Activated naive CD8-positive, alpha-beta T cell treated with anti-CD3 and anti-CD28 coated beads, Interleukin-2, amount 10 ng/mL, durations not matched to agents 7 days and 5 days (primary cell): ENCODE results near the gene ITPR3. TPM values are rescaled to one million over a fixed set of nuclear protein-coding genes. Genes with fewer than 3 reads are reported as not detected.
A peak's percentile ranks its signal among the peaks of the same experiment; 100 is the strongest.

Source experiments
- ATAC-seq: fragments of 150-1000 bp; cut with Tn5 transposase; one replicate; pipeline ENCODE4 v1.10.0; 2021; ENCODE audit warnings: low read depth, moderate library complexity
- POLR2A ChIA-PET: fragments of 350-600 bp; sonication (Branson Sonifier 250); formaldehyde crosslinking; loops from one replicate; lab custom pipeline; 2021; ENCODE audit warnings: antibody characterized with exemption; lab: Charles Lee
- DNase-seq: peaks from one replicate; pipeline ENCODE4 v3.0.0; 2021
- H3K27ac Mint-ChIP-seq: one replicate; pipeline ENCODE4 v1.8.0; 2022; ENCODE audit warnings: mild to moderate bottlenecking, mixed read lengths
- H3K27me3 Mint-ChIP-seq: one replicate; pipeline ENCODE4 v1.8.0; 2022; ENCODE audit warnings: mild to moderate bottlenecking, moderate library complexity, mixed read lengths
- H3K36me3 Mint-ChIP-seq: one replicate; pipeline ENCODE4 v1.8.0; 2021; ENCODE audit warnings: mild to moderate bottlenecking, mixed read lengths
- H3K4me1 Mint-ChIP-seq: one replicate; pipeline ENCODE4 v1.8.0; 2021; ENCODE audit warnings: mixed read lengths
- H3K4me3 Mint-ChIP-seq: one replicate; pipeline ENCODE4 v1.8.0; 2022; ENCODE audit warnings: mild to moderate bottlenecking, moderate library complexity, mixed read lengths
- H3K9me3 Mint-ChIP-seq: one replicate; pipeline ENCODE4 v1.8.0; 2021; ENCODE audit warnings: mixed read lengths
- total RNA-seq, 2 experiments: library from RNA; stranded (reverse); gene quantifications; one replicate each; pipeline ENCODE4 v1.2.3, GENCODE V29; 2021

ITPR3 gene
- total RNA-seq, 2 experiments from 2014 or later, result 61.4 to 61.8 TPM

- Mint-ChIP-seq H3K36me3 (peaks cover 16% of the 10 kb centered on the region), H3K9me3 (no peaks in the 10 kb centered on the region), H3K27me3 (no peaks in the 10 kb centered on the region), H3K27ac (no peak overlapping the region), H3K4me3 (no peak overlapping the region), H3K4me1 (peaks cover 10% of the 10 kb centered on the region)
- ATAC-seq, result no peak
- POLR2A ChIA-PET, result no interaction called here
- no peak for DNase-seq
These were observed 63.9 kb downstream of the ITPR3 start for GRCh38 chr6:33684983-33685382.

DNA sequence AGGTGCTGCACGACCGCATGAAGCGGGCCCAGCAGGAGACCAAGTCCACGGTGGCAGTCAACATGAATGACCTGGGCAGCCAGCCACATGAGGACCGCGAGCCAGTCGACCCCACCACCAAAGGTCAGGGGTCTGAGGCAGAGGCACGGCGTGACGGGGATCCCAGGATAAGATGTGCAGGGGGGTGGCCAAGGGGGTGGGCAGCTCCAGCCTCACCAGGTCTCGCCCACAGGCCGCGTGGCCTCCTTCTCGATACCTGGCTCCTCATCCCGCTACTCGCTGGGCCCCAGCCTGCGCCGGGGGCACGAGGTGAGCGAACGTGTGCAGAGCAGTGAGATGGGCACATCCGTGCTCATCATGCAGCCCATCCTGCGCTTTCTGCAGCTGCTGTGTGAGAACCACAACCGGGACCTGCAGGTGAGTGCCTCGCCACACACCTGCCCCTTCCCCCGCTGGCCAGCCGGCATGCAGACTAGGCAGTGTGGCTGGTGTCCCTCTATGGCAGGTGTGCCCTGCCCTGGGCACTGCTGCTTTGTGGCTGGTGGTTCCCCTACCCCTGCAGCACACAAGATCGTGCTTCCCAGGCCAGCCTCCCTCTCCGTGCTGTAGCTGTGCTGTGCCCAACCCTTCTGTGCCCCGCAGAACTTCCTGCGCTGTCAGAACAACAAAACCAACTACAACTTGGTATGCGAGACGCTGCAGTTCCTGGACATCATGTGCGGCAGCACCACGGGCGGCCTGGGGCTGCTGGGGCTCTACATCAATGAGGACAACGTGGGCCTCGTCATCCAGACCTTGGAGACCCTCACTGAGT is 64.5 kb downstream of the ITPR3 start:
- POLR2A ChIA-PET, result no interaction called here
- Mint-ChIP-seq H3K27ac (no peak overlapping the region), H3K4me1 (peaks cover 10% of the 10 kb centered on the region), H3K4me3 (no peak overlapping the region), H3K27me3 (no peaks in the 10 kb centered on the region), H3K9me3 (no peaks in the 10 kb centered on the region), H3K36me3 (peaks cover 16% of the 10 kb centered on the region)
- ATAC-seq (no peak), DNase-seq (no peak)

- Mint-ChIP-seq H3K9me3 (no peaks in the 10 kb centered on the region), H3K27me3 (no peaks in the 10 kb centered on the region), H3K36me3 (peaks cover 16% of the 10 kb centered on the region), H3K4me3 (no peak overlapping the region), H3K27ac (no peak overlapping the region), H3K4me1 (peaks cover 16% of the 10 kb centered on the region)
- no peak for DNase-seq
- POLR2A ChIA-PET, result no interaction called here
- ATAC-seq, result no peak
These were observed 65.3 kb downstream of the ITPR3 start for GRCh38 chr6:33686225-33686924.

DNA sequence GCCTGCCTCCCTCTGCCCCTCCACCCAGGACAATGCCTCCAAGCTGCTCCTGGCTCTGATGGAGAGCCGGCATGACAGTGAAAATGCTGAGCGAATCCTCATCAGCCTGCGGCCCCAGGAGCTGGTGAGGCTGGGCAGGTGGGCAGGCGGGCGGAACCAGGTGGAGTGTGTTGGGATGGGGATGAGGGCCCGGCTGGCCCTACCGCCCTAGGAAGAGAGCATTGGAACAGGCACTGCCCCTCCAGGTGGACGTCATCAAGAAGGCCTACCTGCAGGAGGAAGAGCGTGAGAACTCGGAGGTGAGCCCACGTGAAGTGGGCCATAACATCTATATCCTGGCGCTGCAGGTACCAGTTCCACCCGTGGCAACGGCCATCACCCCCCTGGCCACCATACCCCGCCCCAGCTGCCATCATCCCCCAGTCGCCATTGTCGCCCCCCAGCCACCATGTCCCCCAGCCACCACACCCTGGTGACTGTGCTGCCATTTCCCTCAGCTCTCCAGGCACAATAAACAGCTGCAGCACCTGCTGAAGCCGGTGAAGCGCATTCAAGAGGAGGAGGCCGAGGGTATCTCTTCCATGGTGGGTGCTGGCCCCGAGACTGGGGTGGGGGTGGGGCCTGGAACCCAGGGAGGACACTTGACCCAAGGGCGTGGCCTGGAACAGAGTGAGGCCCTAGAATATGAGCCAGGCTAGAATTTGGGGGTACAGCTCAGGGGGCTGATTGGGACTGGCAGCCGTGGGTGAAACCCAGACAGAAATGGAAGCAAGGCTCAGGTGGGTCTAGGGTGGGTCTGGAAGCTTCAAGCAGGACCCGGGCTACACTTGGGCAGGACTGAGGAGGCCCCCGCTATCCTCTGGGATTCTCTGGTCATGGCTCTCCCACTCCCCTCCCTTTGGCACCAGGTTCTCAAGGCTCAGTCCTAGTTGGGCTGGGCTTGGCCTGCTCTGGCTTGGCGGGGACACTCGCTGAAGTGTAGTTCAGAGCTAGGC is 66.2 kb downstream of the ITPR3 start:
- DNase-seq, result no peak
- no peaks in the 10 kb centered on the region for H3K27me3 Mint-ChIP-seq
- peaks cover 22% of the 10 kb centered on the region for H3K4me1 Mint-ChIP-seq
- H3K27ac Mint-ChIP-seq, result no peak overlapping the region
- POLR2A ChIA-PET, result no interaction called here
- no peak for ATAC-seq
- H3K4me3 Mint-ChIP-seq, result no peak overlapping the region
- H3K9me3 Mint-ChIP-seq, result no peaks in the 10 kb centered on the region
- peaks cover 21% of the 10 kb centered on the region for H3K36me3 Mint-ChIP-seq

GRCh38 chr6:33688006-33688405 is 66.9 kb downstream of the ITPR3 start:
- Mint-ChIP-seq H3K9me3 (no peaks in the 10 kb centered on the region), H3K4me1 (peaks cover 26% of the 10 kb centered on the region), H3K36me3 (peaks cover 25% of the 10 kb centered on the region), H3K4me3 (no peak overlapping the region), H3K27me3 (no peaks in the 10 kb centered on the region), H3K27ac (no peak overlapping the region)
- DNase-seq (no peak), ATAC-seq (no peak)
- POLR2A ChIA-PET, result no interaction called here

DNA sequence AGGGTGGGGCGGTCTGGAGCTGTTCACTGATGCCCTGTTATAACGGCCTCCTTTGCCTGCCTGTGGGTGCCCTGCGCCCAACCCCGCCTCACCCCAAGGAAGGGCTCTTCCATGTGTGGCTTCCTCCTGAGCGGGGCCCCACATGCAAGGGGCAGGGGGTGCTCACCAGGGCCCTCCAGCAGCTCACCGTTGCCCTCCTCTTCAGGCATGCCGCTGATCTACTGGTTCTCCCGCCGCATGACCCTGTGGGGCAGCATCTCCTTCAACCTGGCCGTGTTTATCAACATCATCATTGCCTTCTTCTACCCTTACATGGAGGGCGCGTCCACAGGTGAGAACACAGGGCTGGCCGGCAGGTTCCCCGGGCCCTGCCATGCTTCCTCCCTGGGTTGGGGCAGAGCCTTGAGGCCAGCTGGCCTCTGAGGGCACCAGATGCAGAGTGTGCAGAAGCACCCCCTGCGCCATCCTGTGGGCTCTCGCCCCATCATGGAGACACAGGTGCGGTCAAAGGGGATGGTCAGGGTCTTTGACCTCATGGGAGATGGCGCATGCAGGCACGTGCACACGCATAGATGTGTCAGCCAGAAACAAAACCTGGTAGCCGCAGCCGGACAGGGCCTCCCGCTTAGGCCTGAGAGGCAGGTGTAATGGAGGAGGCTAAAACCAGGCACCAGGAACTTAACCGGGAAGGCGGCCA is 67.5 kb downstream of the ITPR3 start:
- no peaks in the 10 kb centered on the region for H3K27me3 Mint-ChIP-seq
- H3K4me3 Mint-ChIP-seq, result no peak overlapping the region
- DNase-seq (no peak), ATAC-seq (no peak)
- H3K27ac Mint-ChIP-seq, result no peak overlapping the region
- peaks cover 25% of the 10 kb centered on the region for H3K36me3 Mint-ChIP-seq
- peaks cover 26% of the 10 kb centered on the region for H3K4me1 Mint-ChIP-seq
- POLR2A ChIA-PET, result no interaction called here
- H3K9me3 Mint-ChIP-seq, result no peaks in the 10 kb centered on the region

DNA sequence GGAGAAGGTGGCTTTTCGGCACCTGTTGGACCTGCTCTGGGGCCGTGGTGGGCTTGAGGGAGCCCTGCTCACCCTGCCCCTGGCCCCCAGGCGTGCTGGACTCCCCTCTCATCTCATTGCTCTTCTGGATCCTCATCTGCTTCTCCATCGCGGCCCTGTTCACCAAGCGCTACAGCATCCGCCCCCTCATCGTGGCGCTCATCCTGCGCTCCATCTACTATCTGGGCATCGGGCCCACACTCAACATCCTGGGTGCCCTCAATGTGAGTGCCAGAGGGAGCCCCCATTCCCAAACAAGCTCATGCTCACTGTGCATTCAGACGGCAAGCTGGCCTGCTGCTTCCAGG is 68.0 kb downstream of the ITPR3 start:
- no peaks in the 10 kb centered on the region for H3K27me3 Mint-ChIP-seq
- H3K27ac Mint-ChIP-seq, result no peak overlapping the region
- ATAC-seq (no peak), DNase-seq (no peak)
- POLR2A ChIA-PET, result interaction anchor here (0.8 kb wide), 1 partner anchor 540 kb away, joined by 3 read pairs; no protein-coding TSS in a partner anchor
- peaks cover 28% of the 10 kb centered on the region for H3K4me1 Mint-ChIP-seq
- no peak overlapping the region for H3K4me3 Mint-ChIP-seq
- peaks cover 27% of the 10 kb centered on the region for H3K36me3 Mint-ChIP-seq
- no peaks in the 10 kb centered on the region for H3K9me3 Mint-ChIP-seq

DNA sequence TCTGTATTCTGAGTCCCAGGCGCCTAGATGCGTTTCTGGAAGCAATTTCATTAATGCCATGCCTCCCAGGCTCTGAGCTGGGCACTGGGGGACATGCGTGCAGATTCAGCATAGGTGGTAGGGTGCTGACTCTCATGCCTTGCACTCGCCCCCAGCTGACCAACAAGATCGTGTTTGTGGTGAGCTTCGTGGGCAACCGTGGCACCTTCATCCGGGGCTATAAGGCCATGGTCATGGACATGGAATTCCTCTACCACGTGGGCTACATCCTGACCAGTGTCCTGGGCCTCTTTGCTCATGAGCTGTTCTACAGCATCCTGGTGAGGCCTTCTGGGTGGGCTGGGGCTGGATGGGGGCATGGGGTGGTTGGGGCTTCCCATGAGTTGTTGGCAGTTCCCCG is 68.8 kb downstream of the ITPR3 start:
- ATAC-seq (no peak), DNase-seq (no peak)
- H3K27me3 Mint-ChIP-seq, result no peaks in the 10 kb centered on the region
- H3K4me1 Mint-ChIP-seq, result peaks cover 35% of the 10 kb centered on the region
- POLR2A ChIA-PET, result interaction anchor here (0.8 kb wide), 1 partner anchor 539 kb away, joined by 3 read pairs; no protein-coding TSS in a partner anchor
- H3K9me3 Mint-ChIP-seq, result no peaks in the 10 kb centered on the region
- H3K27ac Mint-ChIP-seq, result no peak overlapping the region
- H3K4me3 Mint-ChIP-seq, result no peak overlapping the region
- H3K36me3 Mint-ChIP-seq, result peaks cover 30% of the 10 kb centered on the region

- Mint-ChIP-seq H3K27me3 (no peaks in the 10 kb centered on the region), H3K9me3 (no peaks in the 10 kb centered on the region), H3K27ac (no peak overlapping the region), H3K4me3 (no peak overlapping the region), H3K36me3 (peaks cover 28% of the 10 kb centered on the region), H3K4me1 (peaks cover 39% of the 10 kb centered on the region)
- no peak for ATAC-seq
- POLR2A ChIA-PET, result no interaction called here
- no peak for DNase-seq
These were observed 69.6 kb downstream of the ITPR3 start for GRCh38 chr6:33690766-33691165.

DNA sequence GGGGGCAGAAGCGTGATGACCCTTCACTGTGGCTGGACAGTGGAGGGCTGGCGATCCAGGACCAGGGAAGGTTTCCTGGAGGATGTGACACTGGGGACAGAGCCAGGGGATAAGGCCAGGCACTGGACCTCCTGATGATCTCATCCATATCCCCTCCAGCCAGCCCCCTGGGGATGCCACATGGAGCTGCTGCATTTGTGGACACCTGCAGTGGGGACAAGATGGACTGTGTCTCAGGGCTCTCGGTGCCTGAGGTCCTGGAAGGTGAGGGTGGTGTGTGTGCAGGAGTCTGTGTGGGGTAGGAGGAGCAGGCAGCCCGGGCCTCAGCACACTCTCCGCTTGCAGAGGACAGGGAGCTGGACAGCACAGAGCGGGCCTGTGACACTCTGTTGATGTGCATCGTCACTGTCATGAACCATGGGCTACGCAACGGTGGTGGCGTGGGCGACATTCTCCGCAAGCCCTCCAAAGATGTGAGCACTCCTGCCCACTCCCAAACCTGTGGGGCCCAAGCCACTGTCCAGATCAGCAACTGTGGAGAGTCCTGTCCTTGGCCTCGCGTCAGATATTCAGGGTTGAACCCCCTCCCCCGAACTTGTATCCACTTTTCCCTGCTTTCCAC is 70.4 kb downstream of the ITPR3 start:
- H3K9me3 Mint-ChIP-seq, result no peaks in the 10 kb centered on the region
- no peak for DNase-seq

DNA sequence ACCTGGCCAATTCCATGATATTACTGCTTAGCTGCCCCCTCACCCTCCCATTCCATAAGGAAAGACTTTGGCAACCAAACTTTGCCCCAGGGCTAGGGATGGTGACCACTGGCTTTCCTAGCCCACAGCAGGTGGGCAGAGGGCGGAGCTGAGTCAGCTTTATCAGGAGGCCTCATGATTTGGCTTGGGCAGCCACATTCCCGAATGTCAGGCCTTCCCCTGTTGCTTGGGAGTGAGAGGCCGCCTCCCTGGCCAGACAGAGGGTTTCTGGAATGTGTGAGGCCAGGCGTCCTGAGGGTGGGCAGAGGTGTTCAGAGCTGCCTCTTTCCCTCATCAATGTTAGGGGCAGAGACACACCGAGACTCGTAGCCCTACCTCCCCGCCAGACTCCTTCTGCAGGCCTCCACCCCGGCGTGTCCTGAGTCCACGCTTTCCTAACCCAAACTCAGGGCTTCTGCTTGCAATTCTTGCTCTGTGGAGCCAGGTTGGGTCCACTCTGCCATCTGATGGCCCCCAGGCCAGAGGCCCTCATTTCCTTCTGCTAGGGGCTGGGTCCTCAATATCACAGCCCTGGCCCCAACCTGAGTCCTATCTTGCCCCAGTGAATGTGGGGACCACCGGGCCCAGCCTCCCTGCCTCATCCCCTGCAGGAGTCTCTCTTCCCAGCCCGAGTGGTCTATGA is 71.1 kb downstream of the ITPR3 start:
- POLR2A ChIA-PET, result interaction anchor here (0.7 to 1.5 kb wide), 2 partner anchors 71 to 122 kb away, joined by 3 to 8 read pairs; partner anchors contain the start of gene ITPR3
- Mint-ChIP-seq H3K27me3 (no peaks in the 10 kb centered on the region), H3K4me1 (peaks cover 54% of the 10 kb centered on the region), H3K4me3 (peak overlapping the region; percentile 79), H3K36me3 (peaks cover 26% of the 10 kb centered on the region), H3K9me3 (no peaks in the 10 kb centered on the region), H3K27ac (peak overlapping the region; percentile 98)
- DNase-seq, result peak; percentile 51
- ATAC-seq, result no peak

More for the DNA sequence above, 70.4 kb downstream of the ITPR3 start:
- Mint-ChIP-seq H3K27ac (peak overlapping the region; percentile 74), H3K36me3 (peaks cover 28% of the 10 kb centered on the region), H3K4me1 (peaks cover 47% of the 10 kb centered on the region), H3K4me3 (no peak overlapping the region), H3K27me3 (no peaks in the 10 kb centered on the region)
- POLR2A ChIA-PET, result no interaction called here
- no peak for ATAC-seq

- POLR2A ChIA-PET, result interaction anchor here (0.7 to 1.5 kb wide), 3 partner anchors 72 to 262 kb away, joined by 3 to 8 read pairs (median 3); partner anchors contain the start of gene ITPR3
- ATAC-seq (peak; percentile 69), DNase-seq (peak; percentile 72)
- H3K36me3 Mint-ChIP-seq, result peaks cover 26% of the 10 kb centered on the region
- H3K27ac Mint-ChIP-seq, result peak overlapping the region; percentile 98
- no peaks in the 10 kb centered on the region for H3K27me3 Mint-ChIP-seq
- H3K4me3 Mint-ChIP-seq, result peak overlapping the region; percentile 79
- H3K4me1 Mint-ChIP-seq, result peaks cover 58% of the 10 kb centered on the region
- H3K9me3 Mint-ChIP-seq, result no peaks in the 10 kb centered on the region
These were observed 71.6 kb downstream of the ITPR3 start for GRCh38 chr6:33692760-33693158.
